Measurements from ENCODE around the gene CBX6.

CBX6 gene

GRCh38 chr22:38842512-38843200, 29.4 kb downstream of the CBX6 start:
- H2BK5ac ChIP-seq (ENCODE audit: low read length): no peak overlapping the region
- H3K27me3 ChIP-seq (ENCODE audit: control insufficient read depth in 3 of 3, insufficient read depth in 3 of 3, low read depth in 1 of 3, low read length in 3 of 3): peaks cover 3 to 77% (median 36%) of the 10 kb centered on the region in 3 experiments
- H3K27ac ChIP-seq (replicated peaks; ENCODE audit: low read length): no peak overlapping the region
- peaks cover 4% of the 10 kb centered on the region for H3K79me1 ChIP-seq (ENCODE audit: low read depth, low read length)
- H3K14ac ChIP-seq (ENCODE audit: low read length): peak overlapping the region; percentile 50
- no peaks in the 10 kb centered on the region for H3K9me3 ChIP-seq (replicated peaks in 1 of 2; ENCODE audit: control insufficient read depth in 2 of 2, insufficient read depth in 1 of 2, low read depth in 1 of 2, low read length in 2 of 2)
- DNase-seq (ENCODE audit: low spot score): no peak
- H3K4me3 ChIP-seq (ENCODE audit: low read length in 2 of 2): peak overlapping the region; percentile 43 to 80
- H3K4me1 ChIP-seq (ENCODE audit: control insufficient read depth in 2 of 2, insufficient read depth in 1 of 2, low read depth in 1 of 2, low read length in 2 of 2): no peaks in the 10 kb centered on the region
- H3K4me2 ChIP-seq (ENCODE audit: insufficient read depth, low read length, poor library complexity, severe bottlenecking): peak overlapping the region; percentile 90
- H3K36me3 ChIP-seq (replicated peaks in 1 of 2; ENCODE audit: control insufficient read depth in 2 of 2, insufficient read depth in 2 of 2, low read length in 2 of 2): no peaks in the 10 kb centered on the region
- H4K8ac ChIP-seq (ENCODE audit: low read depth, low read length): no peak overlapping the region
- peak overlapping the region; percentile 69 for H3K23ac ChIP-seq (ENCODE audit: low read depth, low read length, poor library complexity)
- H2AK5ac ChIP-seq (ENCODE audit: low read depth, low read length): peak overlapping the region; percentile 60
- WGBS, 2 donors (ENCODE audit: extremely low coverage in 2 of 2, insufficient read length in 2 of 2, insufficient replicate concordance in 1 of 2): no CpG with 5 or more reads among the region's 34 CpGs
- H3K18ac ChIP-seq (ENCODE audit: low read length): peak overlapping the region; percentile 98
- H2BK12ac ChIP-seq (ENCODE audit: low read length): peak overlapping the region; percentile 88
- H2AFZ ChIP-seq (ENCODE audit: low read length): peak overlapping the region; percentile 92
- peak overlapping the region; percentile 79 for H3K9ac ChIP-seq (ENCODE audit: low read depth, low read length, poor library complexity)
- no peak overlapping the region for H4K91ac ChIP-seq (ENCODE audit: low read depth, low read length, poor library complexity)
- H3K4ac ChIP-seq (ENCODE audit: low read length): no peak overlapping the region
- no peak overlapping the region for H2BK15ac ChIP-seq (ENCODE audit: low read length)
- no peak overlapping the region for H2BK120ac ChIP-seq (ENCODE audit: low read depth, low read length)

- Histone ChIP-seq H2AFZ (ENCODE audit: low read length) (no peak overlapping the region), H2BK5ac (ENCODE audit: low read length) (no peak overlapping the region), H4K91ac (ENCODE audit: low read depth, low read length, poor library complexity) (no peak overlapping the region), H3K18ac (ENCODE audit: low read length) (no peak overlapping the region), H2BK12ac (ENCODE audit: low read length) (no peak overlapping the region), H3K23ac (ENCODE audit: low read depth, low read length, poor library complexity) (peak overlapping the region; percentile 81), H3K36me3 (replicated peaks in 1 of 2; ENCODE audit: control insufficient read depth in 2 of 2, insufficient read depth in 2 of 2, low read length in 2 of 2) (no peaks in the 10 kb centered on the region), H3K4me3 (ENCODE audit: low read length in 2 of 2) (no peak overlapping the region), H3K27ac (replicated peaks; ENCODE audit: low read length) (no peak overlapping the region), H3K79me1 (ENCODE audit: low read depth, low read length) (peaks cover 5% of the 10 kb centered on the region), H3K9ac (ENCODE audit: low read depth, low read length, poor library complexity) (peak overlapping the region; percentile 10), H3K4me2 (ENCODE audit: insufficient read depth, low read length, poor library complexity, severe bottlenecking) (no peak overlapping the region), H3K4ac (ENCODE audit: low read length) (no peak overlapping the region), H4K8ac (ENCODE audit: low read depth, low read length) (no peak overlapping the region), H3K9me3 (replicated peaks in 1 of 2; ENCODE audit: control insufficient read depth in 2 of 2, insufficient read depth in 1 of 2, low read depth in 1 of 2, low read length in 2 of 2) (no peaks in the 10 kb centered on the region), H3K27me3 (ENCODE audit: control insufficient read depth in 3 of 3, insufficient read depth in 3 of 3, low read depth in 1 of 3, low read length in 3 of 3) (peaks cover 3 to 71% (median 36%) of the 10 kb centered on the region in 3 experiments), H2BK15ac (ENCODE audit: low read length) (no peak overlapping the region), H2AK5ac (ENCODE audit: low read depth, low read length) (no peak overlapping the region), H3K4me1 (ENCODE audit: control insufficient read depth in 2 of 2, insufficient read depth in 1 of 2, low read depth in 1 of 2, low read length in 2 of 2) (no peaks in the 10 kb centered on the region), H2BK120ac (ENCODE audit: low read depth, low read length) (no peak overlapping the region), H3K14ac (ENCODE audit: low read length) (no peak overlapping the region)
- DNase-seq (ENCODE audit: low spot score): no peak
- WGBS, 2 donors (ENCODE audit: extremely low coverage in 2 of 2, insufficient read length in 2 of 2, insufficient replicate concordance in 1 of 2): no CpG with 5 or more reads among the region's 5 CpGs
Observed at GRCh38 chr22:38841635-38842034, 30.4 kb downstream of the CBX6 start.

DNA sequence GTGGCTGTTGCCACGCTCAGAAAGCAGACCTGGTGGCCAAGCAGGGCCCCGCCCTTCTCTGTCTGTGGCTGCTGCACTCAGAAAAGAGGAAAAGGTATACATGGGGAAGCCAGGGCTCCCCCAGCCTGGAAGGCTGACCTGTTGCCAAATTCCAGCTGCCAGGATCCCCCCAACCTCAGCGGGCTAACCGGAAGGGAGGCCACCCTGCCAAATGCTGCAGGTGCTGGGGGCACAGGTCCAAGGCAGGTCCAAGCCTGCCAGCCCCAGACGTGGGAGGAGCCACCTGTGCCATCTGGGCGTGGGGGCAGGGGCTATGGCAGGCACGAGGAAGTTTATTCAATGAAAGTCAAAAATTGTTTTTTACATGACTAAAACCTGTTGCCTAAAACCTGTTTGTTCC, 30.8 kb downstream of the CBX6 start:
- Histone ChIP-seq H4K8ac (ENCODE audit: low read depth, low read length) (no peak overlapping the region), H2BK120ac (ENCODE audit: low read depth, low read length) (no peak overlapping the region), H3K4ac (ENCODE audit: low read length) (no peak overlapping the region), H3K79me1 (ENCODE audit: low read depth, low read length) (peaks cover 5% of the 10 kb centered on the region), H2AFZ (ENCODE audit: low read length) (no peak overlapping the region), H3K23ac (ENCODE audit: low read depth, low read length, poor library complexity) (no peak overlapping the region), H2BK12ac (ENCODE audit: low read length) (no peak overlapping the region), H3K9me3 (replicated peaks in 1 of 2; ENCODE audit: control insufficient read depth in 2 of 2, insufficient read depth in 1 of 2, low read depth in 1 of 2, low read length in 2 of 2) (no peaks in the 10 kb centered on the region), H3K9ac (ENCODE audit: low read depth, low read length, poor library complexity) (no peak overlapping the region), H2BK15ac (ENCODE audit: low read length) (no peak overlapping the region), H3K27me3 (ENCODE audit: control insufficient read depth in 3 of 3, insufficient read depth in 3 of 3, low read depth in 1 of 3, low read length in 3 of 3) (peaks cover 3 to 70% (median 37%) of the 10 kb centered on the region in 3 experiments), H4K91ac (ENCODE audit: low read depth, low read length, poor library complexity) (no peak overlapping the region), H3K18ac (ENCODE audit: low read length) (peak overlapping the region; percentile 60), H3K36me3 (replicated peaks in 1 of 2; ENCODE audit: control insufficient read depth in 2 of 2, insufficient read depth in 2 of 2, low read length in 2 of 2) (no peaks in the 10 kb centered on the region), H2BK5ac (ENCODE audit: low read length) (no peak overlapping the region), H3K14ac (ENCODE audit: low read length) (no peak overlapping the region), H2AK5ac (ENCODE audit: low read depth, low read length) (no peak overlapping the region), H3K4me1 (ENCODE audit: control insufficient read depth in 2 of 2, insufficient read depth in 1 of 2, low read depth in 1 of 2, low read length in 2 of 2) (no peaks in the 10 kb centered on the region), H3K27ac (replicated peaks; ENCODE audit: low read length) (no peak overlapping the region), H3K4me3 (ENCODE audit: low read length in 2 of 2) (no peak overlapping the region), H3K4me2 (ENCODE audit: insufficient read depth, low read length, poor library complexity, severe bottlenecking) (no peak overlapping the region)
- WGBS, 2 donors (ENCODE audit: extremely low coverage in 2 of 2, insufficient read length in 2 of 2, insufficient replicate concordance in 1 of 2): no CpG with 5 or more reads among the region's 7 CpGs
- DNase-seq (ENCODE audit: low spot score): no peak

DNA sequence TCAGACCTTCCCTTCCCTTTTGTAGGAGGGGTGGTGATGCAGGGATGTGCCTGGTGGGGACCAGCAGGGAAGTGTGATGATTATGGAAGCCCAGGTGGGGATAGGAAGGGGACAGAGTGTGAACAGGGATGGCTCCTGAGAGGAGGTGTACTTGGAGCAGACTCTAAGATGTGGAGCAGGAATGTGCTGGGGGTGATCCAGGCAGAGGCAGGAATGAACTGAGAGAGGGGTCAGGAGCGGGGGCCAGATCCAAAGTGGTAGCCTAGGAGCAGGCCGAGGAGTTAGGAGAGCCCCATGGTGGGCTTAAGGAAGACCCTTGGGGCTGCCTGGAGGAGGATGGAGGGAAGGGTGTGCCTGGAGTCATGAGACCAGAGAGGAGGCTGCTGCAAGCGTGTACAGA, 31.9 kb downstream of the CBX6 start:
- Histone ChIP-seq H2BK120ac (ENCODE audit: low read depth, low read length) (no peak overlapping the region), H3K23ac (ENCODE audit: low read depth, low read length, poor library complexity) (no peak overlapping the region), H4K8ac (ENCODE audit: low read depth, low read length) (no peak overlapping the region), H2AFZ (ENCODE audit: low read length) (no peak overlapping the region), H3K4ac (ENCODE audit: low read length) (no peak overlapping the region), H3K4me1 (ENCODE audit: control insufficient read depth in 2 of 2, insufficient read depth in 1 of 2, low read depth in 1 of 2, low read length in 2 of 2) (no peaks in the 10 kb centered on the region), H3K36me3 (replicated peaks in 1 of 2; ENCODE audit: control insufficient read depth in 2 of 2, insufficient read depth in 2 of 2, low read length in 2 of 2) (no peaks in the 10 kb centered on the region), H2AK5ac (ENCODE audit: low read depth, low read length) (no peak overlapping the region), H3K18ac (ENCODE audit: low read length) (no peak overlapping the region), H4K91ac (ENCODE audit: low read depth, low read length, poor library complexity) (no peak overlapping the region), H2BK12ac (ENCODE audit: low read length) (no peak overlapping the region), H2BK15ac (ENCODE audit: low read length) (no peak overlapping the region), H3K9me3 (replicated peaks in 1 of 2; ENCODE audit: control insufficient read depth in 2 of 2, insufficient read depth in 1 of 2, low read depth in 1 of 2, low read length in 2 of 2) (no peaks in the 10 kb centered on the region), H2BK5ac (ENCODE audit: low read length) (no peak overlapping the region), H3K79me1 (ENCODE audit: low read depth, low read length) (peaks cover 5% of the 10 kb centered on the region), H3K27ac (replicated peaks; ENCODE audit: low read length) (no peak overlapping the region), H3K4me2 (ENCODE audit: insufficient read depth, low read length, poor library complexity, severe bottlenecking) (no peak overlapping the region), H3K27me3 (ENCODE audit: control insufficient read depth in 3 of 3, insufficient read depth in 3 of 3, low read depth in 1 of 3, low read length in 3 of 3) (peaks cover 3 to 69% (median 32%) of the 10 kb centered on the region in 3 experiments), H3K14ac (ENCODE audit: low read length) (no peak overlapping the region), H3K4me3 (ENCODE audit: low read length in 2 of 2) (no peak overlapping the region), H3K9ac (ENCODE audit: low read depth, low read length, poor library complexity) (no peak overlapping the region)
- DNase-seq (ENCODE audit: low spot score): no peak
- whole genome bisulfite sequencing, 2 donors (ENCODE audit: extremely low coverage in 2 of 2, insufficient read length in 2 of 2, insufficient replicate concordance in 1 of 2): no CpG with 5 or more reads among the region's 3 CpGs
